Measurements from ENCODE around the gene RALGPS1. TPM values are rescaled to one million over a fixed set of nuclear protein-coding genes. Genes with fewer than 3 reads are reported as not detected.
A peak's percentile ranks its signal among the peaks of the same experiment; 100 is the strongest.

RALGPS1 gene
- total and polyA plus RNA-seq, 7 donors: 6.6 to 18.6 (median 11.4) TPM

GRCh38 chr9:127194881-127195713, 280.5 kb downstream of the RALGPS1 start:
- no peak overlapping the region for H3K27ac ChIP-seq
- H3K36me3 ChIP-seq: no peaks in the 10 kb centered on the region
- no peak for DNase-seq
- peaks cover 0 to 32% (median 28%) of the 10 kb centered on the region in 4 donors for H3K4me1 ChIP-seq
- intact Hi-C loops (cut with DNase I): no loop called here
- 93 to 95% methylated on average over 12 of the region's 12 CpGs for WGBS, 2 donors
- no peaks in the 10 kb centered on the region for H3K27me3 ChIP-seq
- H3K4me3 ChIP-seq: no peak overlapping the region
- TF ChIP-seq POLR2AphosphoS5 (IDR thresholded peaks at IDR 0.05) (no peak), EP300 (IDR thresholded peaks at IDR 0.05) (no peak), CTCF (IDR thresholded peaks at IDR 0.05) (no peak), POLR2A (IDR thresholded peaks at IDR 0.05) (no peak)
- H3K9me3 ChIP-seq: no peaks in the 10 kb centered on the region

- no peak for TF ChIP-seq POLR2AphosphoS5 (IDR thresholded peaks at IDR 0.05)
- TF ChIP-seq CTCF (IDR thresholded peaks at IDR 0.05): no peak
- TF ChIP-seq EP300 (IDR thresholded peaks at IDR 0.05): no peak
- TF ChIP-seq POLR2A (IDR thresholded peaks at IDR 0.05): no peak
- no peak overlapping the region for H3K4me3 ChIP-seq
- no peaks in the 10 kb centered on the region for H3K36me3 ChIP-seq
- no peaks in the 10 kb centered on the region for H3K27me3 ChIP-seq
- DNase-seq: no peak
- peak overlapping the region in 1 of 4 donors; percentile 69 for H3K27ac ChIP-seq
- no peaks in the 10 kb centered on the region for H3K9me3 ChIP-seq
- peaks cover 0 to 38% (median 29%) of the 10 kb centered on the region in 4 donors for H3K4me1 ChIP-seq
- intact Hi-C loops (cut with DNase I): no loop called here
- 91 to 93% methylated on average over 19 of the region's 19 CpGs for WGBS, 2 donors
These were observed 281.6 kb downstream of the RALGPS1 start for GRCh38 chr9:127195976-127196825.

- intact Hi-C loops (cut with DNase I): no loop called here
- peaks cover 0 to 42% (median 30%) of the 10 kb centered on the region in 4 donors for H3K4me1 ChIP-seq
- no peak overlapping the region for H3K4me3 ChIP-seq
- peak overlapping the region; percentile 63 to 79 (median 68) for H3K27ac ChIP-seq
- 55% methylated on average over 3 of the region's 3 CpGs for WGBS, 2 donors
- no peak for DNase-seq
- no peaks in the 10 kb centered on the region for H3K27me3 ChIP-seq
- no peak for TF ChIP-seq CTCF (IDR thresholded peaks at IDR 0.05)
- no peak for TF ChIP-seq EP300 (IDR thresholded peaks at IDR 0.05)
- no peak for TF ChIP-seq POLR2AphosphoS5 (IDR thresholded peaks at IDR 0.05)
- TF ChIP-seq POLR2A (IDR thresholded peaks at IDR 0.05): no peak
- H3K9me3 ChIP-seq: no peaks in the 10 kb centered on the region
- H3K36me3 ChIP-seq: no peaks in the 10 kb centered on the region
These were observed 282.2 kb downstream of the RALGPS1 start for GRCh38 chr9:127196826-127197145.

GRCh38 chr9:127197186-127197860, 282.7 kb downstream of the RALGPS1 start:
- H3K27me3 ChIP-seq: no peaks in the 10 kb centered on the region
- H3K9me3 ChIP-seq: no peaks in the 10 kb centered on the region
- no peak for TF ChIP-seq POLR2A (IDR thresholded peaks at IDR 0.05)
- no peak for TF ChIP-seq EP300 (IDR thresholded peaks at IDR 0.05)
- TF ChIP-seq POLR2AphosphoS5 (IDR thresholded peaks at IDR 0.05): no peak
- no peak for TF ChIP-seq CTCF (IDR thresholded peaks at IDR 0.05)
- no peak for DNase-seq
- H3K4me3 ChIP-seq: no peak overlapping the region
- WGBS, 2 donors: 82 to 86% methylated on average over 13 of the region's 13 CpGs
- H3K36me3 ChIP-seq: no peaks in the 10 kb centered on the region
- peaks cover 0 to 47% (median 35%) of the 10 kb centered on the region in 4 donors for H3K4me1 ChIP-seq
- H3K27ac ChIP-seq: peak overlapping the region; percentile 63 to 79 (median 68)
- intact Hi-C loops (cut with DNase I): no loop called here

Measured in sigmoid colon (tissue), 7 donors.